Ectodermal cell (in vitro differentiated cells): ENCODE measurements around the gene HSF4.

Source experiments
- H3K27ac ChIP-seq: 2 replicates; pipeline ENCODE4 v1.7.0; 2013; ENCODE audit warnings: mild to moderate bottlenecking, low read depth, low read length; ENCODE audit not compliant: insufficient read depth, poor library complexity, severe bottlenecking
- H3K27me3 ChIP-seq: 2 replicates; pipeline ENCODE4 v1.7.0; 2013; ENCODE audit warnings: mild to moderate bottlenecking, low read length; ENCODE audit not compliant: insufficient read depth, control insufficient read depth, poor library complexity, severe bottlenecking
- H3K36me3 ChIP-seq: one replicate; pipeline ENCODE4 v1.7.0; 2013; ENCODE audit warnings: low read length; ENCODE audit not compliant: control insufficient read depth, insufficient read depth
- H3K4me1 ChIP-seq: one replicate; pipeline ENCODE4 v1.7.0; 2013; ENCODE audit warnings: low read length; ENCODE audit not compliant: control insufficient read depth, insufficient read depth
- H3K4me3 ChIP-seq: 2 replicates; pipeline ENCODE4 v1.7.0; 2013; ENCODE audit warnings: low read depth, low read length, control low read depth; ENCODE audit not compliant: insufficient read depth
- H3K9me3 ChIP-seq: 2 replicates; pipeline ENCODE4 v1.7.0; 2013; ENCODE audit warnings: mild to moderate bottlenecking, low read length, moderate library complexity; ENCODE audit not compliant: control insufficient read depth
- whole genome bisulfite sequencing, 2 experiments: methylation state at CpG; one replicate each; pipeline ENCODE4 v1.1.7; 2013; ENCODE audit warnings: missing lambda C conversion rate in 2 of 2; 5-methylcytosine and 5-hydroxymethylcytosine counted together

HSF4 gene

DNA sequence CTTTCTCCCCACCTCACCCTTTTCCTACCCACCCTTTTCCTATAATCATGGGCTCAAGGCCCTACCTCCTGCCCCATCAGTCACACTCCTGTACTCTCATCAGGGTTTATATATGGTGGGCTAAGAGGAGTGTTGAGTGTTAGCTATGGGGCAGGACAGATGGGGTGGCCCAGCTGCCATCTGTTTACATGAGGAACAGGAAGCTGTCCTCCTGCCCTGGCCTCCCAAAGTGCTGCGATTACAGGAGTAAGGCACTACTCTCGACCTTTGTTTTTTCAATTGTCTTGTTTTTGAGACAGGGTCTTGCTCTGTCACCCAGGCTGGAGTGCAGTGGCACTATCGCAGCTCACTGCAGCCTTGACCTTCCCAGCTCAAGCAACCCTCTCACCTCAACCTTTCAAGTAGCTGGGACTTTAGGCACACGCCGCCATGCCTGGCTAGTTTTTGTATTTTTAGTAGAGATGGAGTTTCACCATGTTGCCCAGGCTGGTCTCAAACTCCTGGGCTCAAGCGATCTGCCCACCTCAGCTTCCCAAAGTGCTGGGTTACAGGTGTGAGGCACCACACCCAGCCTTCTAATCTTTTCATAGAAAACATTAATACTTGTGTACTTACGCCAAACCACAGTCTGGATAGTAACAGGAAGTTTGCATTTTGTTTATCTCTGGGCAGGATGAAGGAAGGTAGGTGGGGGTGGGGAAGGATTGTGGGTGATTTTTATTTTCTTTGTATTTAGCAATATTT, 6.5 kb upstream of the HSF4 start:
- peaks cover 9% of the 10 kb centered on the region for H3K4me1 ChIP-seq
- H3K4me3 ChIP-seq = no peak overlapping the region
- H3K27me3 ChIP-seq = peaks cover 100% of the 10 kb centered on the region
- WGBS, 2 experiments = 54 to 57% methylated on average over 6 to 7 of the region's 7 CpGs
- H3K9me3 ChIP-seq = no peaks in the 10 kb centered on the region
- no peaks in the 10 kb centered on the region for H3K36me3 ChIP-seq
- no peak overlapping the region for H3K27ac ChIP-seq

DNA sequence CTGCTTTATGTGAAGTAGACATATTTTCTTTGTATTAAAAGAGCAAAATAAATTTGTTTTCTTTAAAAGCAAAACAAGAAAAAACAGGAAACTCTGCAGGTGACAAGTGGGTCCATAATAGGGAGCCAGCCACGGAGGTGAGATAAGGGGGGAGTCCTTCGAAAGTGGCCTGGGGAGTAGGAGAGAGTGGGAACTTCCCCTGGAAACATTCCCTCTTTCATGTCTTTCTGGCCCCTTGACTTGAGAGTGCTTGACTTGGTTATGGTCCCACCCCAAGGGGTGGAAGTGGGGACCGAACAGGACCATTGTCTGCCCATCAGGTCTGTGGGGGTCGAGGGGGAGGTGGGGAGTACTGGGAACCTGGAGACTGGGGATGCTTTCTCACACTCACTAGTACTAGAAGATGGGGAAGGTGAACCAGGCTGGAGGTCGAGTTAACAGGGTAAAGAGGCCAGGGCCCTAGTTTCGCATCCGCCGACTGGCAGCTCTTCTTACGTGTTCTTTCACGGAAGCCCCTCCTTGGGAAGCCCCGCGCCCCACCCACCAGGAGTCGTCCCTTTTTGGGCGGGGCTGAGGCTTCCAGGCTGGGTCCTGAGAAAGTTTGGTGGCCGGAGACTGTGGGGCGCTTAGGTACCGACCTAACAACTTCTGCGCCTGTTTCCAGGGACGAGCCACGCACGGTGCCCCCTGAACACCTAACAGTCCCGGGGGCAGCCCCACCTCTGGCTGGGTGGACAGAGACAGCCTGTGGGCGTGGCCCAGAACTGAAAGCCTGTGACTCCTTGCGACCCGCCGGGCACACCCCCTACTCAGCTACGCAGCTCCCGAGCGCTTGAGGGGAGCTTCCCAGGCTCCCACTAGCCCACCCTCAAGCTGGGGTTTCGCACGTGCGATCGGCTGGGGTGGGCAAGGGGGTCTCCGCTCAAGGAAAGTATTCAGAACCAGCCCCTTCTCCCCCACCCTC, 5.6 kb upstream of the HSF4 start:
- no peak overlapping the region for H3K27ac ChIP-seq
- WGBS, 2 experiments = 5% methylated on average over 34 of the region's 34 CpGs
- H3K4me3 ChIP-seq = peak overlapping the region; percentile 54
- no peaks in the 10 kb centered on the region for H3K36me3 ChIP-seq
- H3K27me3 ChIP-seq = peaks cover 100% of the 10 kb centered on the region
- no peaks in the 10 kb centered on the region for H3K9me3 ChIP-seq
- H3K4me1 ChIP-seq = peaks cover 14% of the 10 kb centered on the region

DNA sequence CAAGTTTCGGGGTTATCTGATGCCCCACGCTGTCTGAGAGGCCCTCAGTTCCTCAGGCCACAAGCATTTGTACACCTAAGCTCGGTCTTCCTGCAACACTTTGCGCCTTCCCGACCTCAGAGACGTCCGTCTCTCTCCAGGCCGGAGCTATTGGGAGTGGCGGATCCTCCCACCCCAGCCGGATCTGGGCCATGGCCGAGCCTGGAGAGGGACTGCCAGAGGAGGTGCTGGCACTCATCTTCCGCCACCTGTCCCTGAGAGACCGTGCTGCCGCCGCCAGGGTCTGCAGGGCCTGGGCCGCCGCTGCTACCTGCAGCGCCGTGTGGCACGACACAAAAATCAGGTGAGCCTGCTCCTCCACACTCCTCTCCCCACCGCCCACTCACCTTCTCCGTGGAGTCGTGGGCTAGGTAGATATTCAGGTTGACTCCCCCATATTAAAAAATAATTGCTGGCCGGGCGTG, 2.9 kb upstream of the HSF4 start:
- 24 to 25% methylated on average over 25 of the region's 25 CpGs for WGBS, 2 experiments
- Histone ChIP-seq H3K27me3 (peaks cover 100% of the 10 kb centered on the region), H3K27ac (no peak overlapping the region), H3K36me3 (no peaks in the 10 kb centered on the region), H3K4me3 (no peak overlapping the region), H3K4me1 (peaks cover 19% of the 10 kb centered on the region), H3K9me3 (no peaks in the 10 kb centered on the region)

DNA sequence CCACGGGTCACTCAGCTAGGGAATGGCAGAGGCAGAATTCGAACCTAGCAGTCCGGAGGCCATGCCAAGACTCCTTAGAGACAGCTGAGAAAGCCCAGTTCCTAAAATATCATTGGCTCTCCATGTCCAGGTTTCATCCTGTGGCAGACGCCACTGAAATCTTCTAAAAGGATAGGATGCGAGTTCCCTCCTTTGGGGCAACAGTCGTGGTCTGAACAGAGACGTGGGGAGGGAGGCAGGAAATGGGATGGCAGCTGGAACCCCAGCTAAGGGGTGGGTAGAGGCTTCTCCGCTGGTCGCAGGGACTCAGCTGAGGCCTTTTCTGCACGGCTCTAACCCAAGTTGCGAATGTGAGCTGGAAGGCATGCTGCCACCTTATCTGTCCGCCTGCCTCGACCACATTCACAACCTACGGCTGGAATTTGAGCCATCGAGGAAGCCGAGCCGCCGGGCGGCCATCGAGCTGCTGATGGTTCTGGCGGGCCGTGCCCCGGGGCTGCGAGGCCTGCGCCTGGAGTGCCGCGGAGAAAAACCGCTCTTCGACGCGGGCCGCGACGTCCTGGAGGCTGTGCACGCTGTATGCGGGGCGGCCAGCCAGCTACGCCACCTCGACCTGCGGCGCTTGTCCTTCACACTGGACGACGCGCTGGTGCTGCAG, 1.9 kb upstream of the HSF4 start:
- WGBS, 2 experiments = 6 to 7% methylated on average over 44 of the region's 44 CpGs
- H3K36me3 ChIP-seq = no peaks in the 10 kb centered on the region
- peaks cover 19% of the 10 kb centered on the region for H3K4me1 ChIP-seq
- peaks cover 100% of the 10 kb centered on the region for H3K27me3 ChIP-seq
- peak overlapping the region; percentile 32 for H3K4me3 ChIP-seq
- H3K27ac ChIP-seq = no peak overlapping the region
- no peaks in the 10 kb centered on the region for H3K9me3 ChIP-seq

DNA sequence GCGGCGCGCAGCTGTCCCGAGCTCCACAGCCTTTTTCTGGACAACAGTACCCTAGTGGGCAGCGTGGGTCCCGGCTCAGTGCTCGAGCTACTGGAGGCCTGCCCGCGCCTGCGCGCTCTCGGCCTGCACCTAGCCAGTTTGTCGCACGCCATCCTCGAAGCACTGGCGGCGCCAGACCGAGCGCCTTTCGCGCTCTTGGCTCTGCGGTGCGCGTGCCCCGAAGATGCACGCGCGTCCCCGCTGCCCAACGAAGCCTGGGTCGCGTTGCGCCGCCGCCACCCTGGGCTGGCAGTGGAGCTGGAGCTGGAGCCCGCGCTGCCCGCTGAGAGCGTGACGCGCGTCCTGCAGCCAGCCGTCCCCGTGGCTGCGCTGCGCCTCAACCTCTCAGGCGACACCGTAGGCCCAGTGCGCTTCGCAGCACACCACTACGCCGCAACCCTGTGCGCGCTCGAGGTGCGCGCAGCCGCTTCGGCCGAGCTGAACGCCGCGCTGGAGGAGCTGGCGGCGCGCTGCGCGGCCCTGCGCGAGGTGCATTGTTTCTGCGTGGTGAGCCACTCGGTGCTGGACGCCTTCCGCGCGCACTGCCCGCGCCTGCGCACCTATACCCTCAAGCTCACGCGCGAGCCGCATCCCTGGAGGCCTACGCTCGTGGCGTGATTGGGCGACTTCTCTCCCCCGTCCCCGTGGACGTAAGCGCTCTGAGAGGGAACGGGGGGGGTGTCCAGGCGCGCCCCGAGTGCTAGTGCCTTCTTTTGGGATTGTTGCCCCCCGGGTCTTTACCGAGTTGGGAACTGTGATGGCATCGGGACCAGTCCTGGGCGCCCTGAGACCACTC, 1.2 kb upstream of the HSF4 start:
- Histone ChIP-seq H3K9me3 (no peaks in the 10 kb centered on the region), H3K4me1 (peaks cover 19% of the 10 kb centered on the region), H3K36me3 (no peaks in the 10 kb centered on the region), H3K4me3 (peak overlapping the region; percentile 32), H3K27me3 (peaks cover 100% of the 10 kb centered on the region), H3K27ac (no peak overlapping the region)
- 2% methylated on average over 99 of the region's 99 CpGs for WGBS, 2 experiments

DNA sequence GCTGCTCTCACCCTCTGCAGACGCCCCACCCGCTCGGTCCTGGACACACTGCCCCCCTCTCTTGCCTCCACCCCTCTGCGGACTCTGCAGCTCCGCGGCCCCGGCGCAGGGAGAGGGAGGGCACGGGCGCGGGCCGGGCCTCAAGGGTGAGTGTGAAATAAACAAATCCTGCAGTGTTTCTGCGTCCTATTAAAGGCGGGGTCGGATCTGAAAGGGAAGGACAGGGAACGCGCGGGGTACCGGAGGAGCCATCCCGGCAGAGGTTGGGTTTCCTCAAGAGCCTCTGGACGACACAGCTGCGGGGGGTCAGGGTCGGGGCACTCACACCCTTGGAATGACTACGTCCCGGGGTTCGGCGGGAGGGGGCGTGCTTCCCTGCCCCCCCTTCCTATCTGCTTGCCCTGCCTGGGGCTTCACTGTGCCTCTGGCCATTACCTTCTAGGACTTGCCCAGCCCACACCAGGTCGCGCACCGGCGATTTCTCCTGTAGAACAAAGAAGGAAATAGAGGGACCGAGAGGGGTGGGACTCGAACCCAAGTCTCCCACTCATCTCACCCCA, 466 bp upstream of the HSF4 start:
- peaks cover 17% of the 10 kb centered on the region for H3K4me1 ChIP-seq
- H3K27ac ChIP-seq = no peak overlapping the region
- peaks cover 100% of the 10 kb centered on the region for H3K27me3 ChIP-seq
- no peaks in the 10 kb centered on the region for H3K36me3 ChIP-seq
- no peaks in the 10 kb centered on the region for H3K9me3 ChIP-seq
- 3% methylated on average over 34 of the region's 34 CpGs for WGBS, 2 experiments
- peak overlapping the region; percentile 32 for H3K4me3 ChIP-seq

GRCh38 chr16:67165121-67166078, 855 bp downstream of the HSF4 start:
- H3K27ac ChIP-seq = no peak overlapping the region
- peaks cover 99% of the 10 kb centered on the region for H3K27me3 ChIP-seq
- peaks cover 14% of the 10 kb centered on the region for H3K4me1 ChIP-seq
- WGBS, 2 experiments = 4% methylated on average over 85 of the region's 85 CpGs
- H3K9me3 ChIP-seq = no peaks in the 10 kb centered on the region
- no peaks in the 10 kb centered on the region for H3K36me3 ChIP-seq
- no peak overlapping the region for H3K4me3 ChIP-seq

DNA sequence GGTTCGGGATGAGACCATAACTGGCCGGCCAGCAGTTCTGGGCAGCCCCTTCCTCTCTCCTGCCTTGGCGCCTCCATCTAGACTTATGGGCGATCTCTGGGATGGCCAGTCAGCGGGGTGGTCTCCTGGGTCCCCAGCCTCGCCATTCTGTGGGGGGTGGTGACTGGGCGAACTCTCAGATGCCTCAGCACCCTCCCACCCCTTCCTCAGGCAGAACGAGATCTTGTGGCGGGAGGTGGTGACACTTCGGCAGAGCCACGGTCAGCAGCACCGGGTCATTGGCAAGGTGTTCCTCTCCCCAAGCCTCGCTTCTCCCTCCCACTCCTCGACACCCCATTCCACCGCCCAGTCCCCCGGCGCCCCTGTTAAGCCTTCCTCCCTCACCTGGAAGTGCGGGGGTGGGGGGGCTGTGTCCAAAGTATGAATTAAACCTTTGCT, 1.6 kb downstream of the HSF4 start:
- Histone ChIP-seq H3K27ac (no peak overlapping the region), H3K4me1 (peaks cover 14% of the 10 kb centered on the region), H3K36me3 (no peaks in the 10 kb centered on the region), H3K27me3 (peaks cover 98% of the 10 kb centered on the region), H3K9me3 (no peaks in the 10 kb centered on the region), H3K4me3 (no peak overlapping the region)
- WGBS, 2 experiments = 18 to 22% methylated on average over 18 of the region's 18 CpGs
